ENCODE data around the gene TRPM5.

- TF ChIP-seq CTCF (IDR thresholded peaks at IDR 0.05) (no peak), POLR2A (IDR thresholded peaks at IDR 0.05) (no peak)
Measured at GRCh38 chr11:2406878-2407410, 37.4 kb downstream of the TRPM5 start.
